NCI-H82 (cell line): ENCODE measurements around the gene LUC7L.
"Not testable (repeated sequence)": the region's sequence is repeated elsewhere in the genome, so short reads cannot be mapped to it uniquely, and the experiment has no call there.

Experiments
- DNase-seq: peaks from one replicate; lab custom pipeline; 2025; lab: John Stamatoyannopoulos, UW

Gene LUC7L

GRCh38 chr16:179211-180092 is 49.8 kb downstream of the LUC7L start:
- peak; percentile 36 for DNase-seq

DNA sequence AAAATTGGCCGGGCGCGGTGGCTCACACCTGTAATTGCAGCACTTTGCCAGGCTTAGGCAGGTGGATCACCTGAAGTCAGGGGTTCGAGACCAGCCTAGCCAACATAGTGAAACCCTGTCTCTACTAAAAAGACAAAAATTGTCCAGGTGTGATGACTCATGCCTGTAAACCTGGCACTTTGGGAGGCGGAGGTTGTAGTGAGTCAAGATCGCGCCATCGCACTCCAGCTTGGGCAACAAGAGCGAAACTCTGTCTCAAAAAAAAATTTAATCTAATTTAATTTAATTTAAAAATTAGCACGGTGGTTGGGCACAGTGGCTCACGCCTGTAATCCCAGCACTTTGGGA is 50.6 kb downstream of the LUC7L start:
- DNase-seq, result no peak

DNA sequence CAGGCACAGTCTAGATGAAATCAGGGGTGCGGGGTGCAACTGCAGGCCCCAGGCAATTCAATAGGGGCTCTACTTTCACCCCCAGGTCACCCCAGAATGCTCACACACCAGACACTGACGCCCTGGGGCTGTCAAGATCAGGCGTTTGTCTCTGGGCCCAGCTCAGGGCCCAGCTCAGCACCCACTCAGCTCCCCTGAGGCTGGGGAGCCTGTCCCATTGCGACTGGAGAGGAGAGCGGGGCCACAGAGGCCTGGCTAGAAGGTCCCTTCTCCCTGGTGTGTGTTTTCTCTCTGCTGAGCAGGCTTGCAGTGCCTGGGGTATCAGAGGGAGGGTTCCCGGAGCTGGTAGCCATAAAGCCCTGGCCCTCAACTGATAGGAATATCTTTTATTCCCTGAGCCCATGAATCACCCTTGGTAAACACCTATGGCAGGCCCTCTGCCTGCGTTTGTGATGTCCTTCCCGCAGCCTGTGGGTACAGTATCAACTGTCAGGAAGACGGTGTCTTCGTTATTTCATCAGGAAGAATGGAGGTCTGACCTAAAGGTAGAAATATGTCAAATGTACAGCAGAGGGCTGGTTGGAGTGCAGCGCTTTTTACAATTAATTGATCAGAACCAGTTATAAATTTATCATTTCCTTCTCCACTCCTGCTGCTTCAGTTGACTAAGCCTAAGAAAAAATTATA is 51.1 kb downstream of the LUC7L start:
- no peak for DNase-seq

DNA sequence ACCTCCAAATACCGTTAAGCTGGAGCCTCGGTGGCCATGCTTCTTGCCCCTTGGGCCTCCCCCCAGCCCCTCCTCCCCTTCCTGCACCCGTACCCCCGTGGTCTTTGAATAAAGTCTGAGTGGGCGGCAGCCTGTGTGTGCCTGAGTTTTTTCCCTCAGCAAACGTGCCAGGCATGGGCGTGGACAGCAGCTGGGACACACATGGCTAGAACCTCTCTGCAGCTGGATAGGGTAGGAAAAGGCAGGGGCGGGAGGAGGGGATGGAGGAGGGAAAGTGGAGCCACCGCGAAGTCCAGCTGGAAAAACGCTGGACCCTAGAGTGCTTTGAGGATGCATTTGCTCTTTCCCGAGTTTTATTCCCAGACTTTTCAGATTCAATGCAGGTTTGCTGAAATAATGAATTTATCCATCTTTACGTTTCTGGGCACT is 51.8 kb downstream of the LUC7L start:
- DNase-seq, result peak; percentile 27

DNA sequence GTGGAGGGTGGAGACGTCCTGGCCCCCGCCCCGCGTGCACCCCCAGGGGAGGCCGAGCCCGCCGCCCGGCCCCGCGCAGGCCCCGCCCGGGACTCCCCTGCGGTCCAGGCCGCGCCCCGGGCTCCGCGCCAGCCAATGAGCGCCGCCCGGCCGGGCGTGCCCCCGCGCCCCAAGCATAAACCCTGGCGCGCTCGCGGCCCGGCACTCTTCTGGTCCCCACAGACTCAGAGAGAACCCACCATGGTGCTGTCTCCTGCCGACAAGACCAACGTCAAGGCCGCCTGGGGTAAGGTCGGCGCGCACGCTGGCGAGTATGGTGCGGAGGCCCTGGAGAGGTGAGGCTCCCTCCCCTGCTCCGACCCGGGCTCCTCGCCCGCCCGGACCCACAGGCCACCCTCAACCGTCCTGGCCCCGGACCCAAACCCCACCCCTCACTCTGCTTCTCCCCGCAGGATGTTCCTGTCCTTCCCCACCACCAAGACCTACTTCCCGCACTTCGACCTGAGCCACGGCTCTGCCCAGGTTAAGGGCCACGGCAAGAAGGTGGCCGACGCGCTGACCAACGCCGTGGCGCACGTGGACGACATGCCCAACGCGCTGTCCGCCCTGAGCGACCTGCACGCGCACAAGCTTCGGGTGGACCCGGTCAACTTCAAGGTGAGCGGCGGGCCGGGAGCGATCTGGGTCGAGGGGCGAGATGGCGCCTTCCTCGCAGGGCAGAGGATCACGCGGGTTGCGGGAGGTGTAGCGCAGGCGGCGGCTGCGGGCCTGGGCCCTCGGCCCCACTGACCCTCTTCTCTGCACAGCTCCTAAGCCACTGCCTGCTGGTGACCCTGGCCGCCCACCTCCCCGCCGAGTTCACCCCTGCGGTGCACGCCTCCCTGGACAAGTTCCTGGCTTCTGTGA is 52.5 kb downstream of the LUC7L start, which contains the start of gene HBA1:
TSS of gene HBA1 (plus strand) at position 204 of the 906 bp plus-strand sequence. CDS start at position 241, 37 bp downstream.
- DNase-seq, result not testable (repeated sequence)

DNA sequence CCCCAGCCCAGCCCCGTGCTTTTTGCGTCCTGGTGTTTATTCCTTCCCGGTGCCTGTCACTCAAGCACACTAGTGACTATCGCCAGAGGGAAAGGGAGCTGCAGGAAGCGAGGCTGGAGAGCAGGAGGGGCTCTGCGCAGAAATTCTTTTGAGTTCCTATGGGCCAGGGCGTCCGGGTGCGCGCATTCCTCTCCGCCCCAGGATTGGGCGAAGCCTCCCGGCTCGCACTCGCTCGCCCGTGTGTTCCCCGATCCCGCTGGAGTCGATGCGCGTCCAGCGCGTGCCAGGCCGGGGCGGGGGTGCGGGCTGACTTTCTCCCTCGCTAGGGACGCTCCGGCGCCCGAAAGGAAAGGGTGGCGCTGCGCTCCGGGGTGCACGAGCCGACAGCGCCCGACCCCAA is 53.2 kb downstream of the LUC7L start:
- not testable (repeated sequence) for DNase-seq

- DNase-seq, result no peak
Measured at GRCh38 chr16:175011-175949, 54.0 kb downstream of the LUC7L start.

DNA sequence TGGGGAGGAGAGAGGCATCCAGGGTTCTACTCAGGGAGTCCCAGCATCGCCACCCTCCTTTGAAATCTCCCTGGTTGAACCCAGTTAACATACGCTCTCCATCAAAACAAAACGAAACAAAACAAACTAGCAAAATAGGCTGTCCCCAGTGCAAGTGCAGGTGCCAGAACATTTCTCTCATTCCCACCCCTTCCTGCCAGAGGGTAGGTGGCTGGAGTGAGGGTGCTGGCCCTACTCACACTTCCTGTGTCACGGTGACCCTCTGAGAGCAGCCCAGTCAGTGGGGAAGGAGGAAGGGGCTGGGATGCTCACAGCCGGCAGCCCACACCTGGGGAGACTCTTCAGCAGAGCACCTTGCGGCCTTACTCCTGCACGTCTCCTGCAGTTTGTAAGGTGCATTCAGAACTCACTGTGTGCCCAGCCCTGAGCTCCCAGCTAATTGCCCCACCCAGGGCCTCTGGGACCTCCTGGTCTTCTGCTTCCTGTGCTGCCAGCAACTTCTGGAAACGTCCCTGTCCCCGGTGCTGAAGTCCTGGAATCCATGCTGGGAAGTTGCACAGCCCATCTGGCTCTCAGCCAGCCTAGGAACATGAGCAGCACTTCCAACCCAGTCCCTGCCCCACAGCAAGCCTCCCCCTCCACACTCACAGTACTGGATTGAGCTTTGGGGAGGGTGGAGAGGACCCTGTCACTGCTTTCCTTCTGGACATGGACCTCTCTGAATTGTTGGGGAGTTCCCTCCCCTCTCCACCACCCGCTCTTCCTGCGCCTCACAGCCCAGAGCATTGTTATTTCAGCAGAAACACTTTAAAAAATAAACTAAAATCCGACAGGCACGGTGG is 55.1 kb downstream of the LUC7L start:
- DNase-seq, result not testable (repeated sequence)

DNA sequence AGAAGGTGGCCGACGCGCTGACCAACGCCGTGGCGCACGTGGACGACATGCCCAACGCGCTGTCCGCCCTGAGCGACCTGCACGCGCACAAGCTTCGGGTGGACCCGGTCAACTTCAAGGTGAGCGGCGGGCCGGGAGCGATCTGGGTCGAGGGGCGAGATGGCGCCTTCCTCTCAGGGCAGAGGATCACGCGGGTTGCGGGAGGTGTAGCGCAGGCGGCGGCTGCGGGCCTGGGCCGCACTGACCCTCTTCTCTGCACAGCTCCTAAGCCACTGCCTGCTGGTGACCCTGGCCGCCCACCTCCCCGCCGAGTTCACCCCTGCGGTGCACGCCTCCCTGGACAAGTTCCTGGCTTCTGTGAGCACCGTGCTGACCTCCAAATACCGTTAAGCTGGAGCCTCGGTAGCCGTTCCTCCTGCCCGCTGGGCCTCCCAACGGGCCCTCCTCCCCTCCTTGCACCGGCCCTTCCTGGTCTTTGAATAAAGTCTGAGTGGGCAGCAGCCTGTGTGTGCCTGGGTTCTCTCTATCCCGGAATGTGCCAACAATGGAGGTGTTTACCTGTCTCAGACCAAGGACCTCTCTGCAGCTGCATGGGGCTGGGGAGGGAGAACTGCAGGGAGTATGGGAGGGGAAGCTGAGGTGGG is 55.9 kb downstream of the LUC7L start:
- not testable (repeated sequence) for DNase-seq

GRCh38 chr16:172374-172941 is 56.8 kb downstream of the LUC7L start, which contains the start of gene HBA2:
Gene HBA2 (plus strand): TSS chr16:172876. CDS start chr16:172913, 37 bp downstream.
- not testable (repeated sequence) for DNase-seq

DNA sequence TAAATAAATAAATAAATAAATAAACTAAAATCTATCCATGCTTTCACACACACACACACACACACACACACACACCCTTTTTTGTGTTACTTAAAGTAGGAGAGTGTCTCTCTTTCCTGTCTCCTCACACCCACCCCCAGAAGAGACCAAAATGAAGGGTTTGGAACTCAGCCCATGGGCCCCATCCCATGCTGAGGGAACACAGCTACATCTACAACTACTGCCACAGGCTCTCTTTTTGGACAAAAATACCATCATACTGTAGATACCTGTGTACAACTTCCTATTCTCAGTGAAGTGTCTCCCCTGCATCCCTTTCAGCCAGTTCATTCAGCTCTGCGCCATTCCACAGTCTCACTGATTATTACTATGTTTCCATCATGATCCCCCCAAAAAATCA is 58.5 kb downstream of the LUC7L start:
- no peak for DNase-seq

DNA sequence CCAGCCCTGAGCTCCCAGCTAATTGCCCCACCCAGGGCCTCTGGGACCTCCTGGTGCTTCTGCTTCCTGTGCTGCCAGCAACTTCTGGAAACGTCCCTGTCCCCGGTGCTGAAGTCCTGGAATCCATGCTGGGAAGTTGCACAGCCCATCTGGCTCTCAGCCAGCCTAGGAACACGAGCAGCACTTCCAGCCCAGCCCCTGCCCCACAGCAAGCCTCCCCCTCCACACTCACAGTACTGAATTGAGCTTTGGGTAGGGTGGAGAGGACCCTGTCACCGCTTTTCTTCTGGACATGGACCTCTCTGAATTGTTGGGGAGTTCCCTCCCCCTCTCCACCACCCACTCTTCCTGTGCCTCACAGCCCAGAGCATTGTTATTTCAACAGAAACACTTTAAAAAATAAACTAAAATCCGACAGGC is 59.2 kb downstream of the LUC7L start:
- not testable (repeated sequence) for DNase-seq

- DNase-seq, result no peak
Measured at GRCh38 chr16:169014-169413, 60.2 kb downstream of the LUC7L start.

- DNase-seq, result peak; percentile 57
Measured at GRCh38 chr16:168424-168823, 60.8 kb downstream of the LUC7L start.

DNA sequence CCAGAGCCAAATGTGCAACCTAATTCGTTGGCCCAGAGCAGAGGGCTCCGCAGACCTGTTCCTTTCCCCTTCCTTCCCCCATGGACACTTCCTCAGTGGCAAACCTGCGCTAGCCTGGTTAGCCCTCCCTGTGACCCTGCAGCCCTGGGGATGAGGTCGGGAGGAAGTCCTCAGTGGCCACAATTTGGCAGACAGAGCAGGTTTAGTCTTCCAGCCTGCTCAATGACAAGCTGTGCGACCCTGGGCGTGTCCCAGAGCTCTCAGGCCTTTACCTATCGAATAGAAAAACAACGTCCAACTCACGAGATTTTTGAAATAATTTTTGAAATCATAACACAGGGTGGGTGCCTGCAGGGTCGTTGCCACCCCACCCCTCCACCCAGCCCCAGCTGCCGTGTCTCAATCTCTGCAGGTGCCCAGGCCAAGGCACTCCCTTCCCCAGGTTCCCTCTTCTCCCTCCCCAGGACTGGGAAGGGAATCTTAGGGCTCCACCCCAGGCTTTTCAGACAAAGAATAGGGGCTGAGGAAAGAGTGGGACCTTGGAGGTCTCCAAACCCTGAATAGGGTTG is 62.0 kb downstream of the LUC7L start:
- no peak for DNase-seq

- no peak for DNase-seq
Measured at GRCh38 chr16:166375-167121, 62.7 kb downstream of the LUC7L start.

DNA sequence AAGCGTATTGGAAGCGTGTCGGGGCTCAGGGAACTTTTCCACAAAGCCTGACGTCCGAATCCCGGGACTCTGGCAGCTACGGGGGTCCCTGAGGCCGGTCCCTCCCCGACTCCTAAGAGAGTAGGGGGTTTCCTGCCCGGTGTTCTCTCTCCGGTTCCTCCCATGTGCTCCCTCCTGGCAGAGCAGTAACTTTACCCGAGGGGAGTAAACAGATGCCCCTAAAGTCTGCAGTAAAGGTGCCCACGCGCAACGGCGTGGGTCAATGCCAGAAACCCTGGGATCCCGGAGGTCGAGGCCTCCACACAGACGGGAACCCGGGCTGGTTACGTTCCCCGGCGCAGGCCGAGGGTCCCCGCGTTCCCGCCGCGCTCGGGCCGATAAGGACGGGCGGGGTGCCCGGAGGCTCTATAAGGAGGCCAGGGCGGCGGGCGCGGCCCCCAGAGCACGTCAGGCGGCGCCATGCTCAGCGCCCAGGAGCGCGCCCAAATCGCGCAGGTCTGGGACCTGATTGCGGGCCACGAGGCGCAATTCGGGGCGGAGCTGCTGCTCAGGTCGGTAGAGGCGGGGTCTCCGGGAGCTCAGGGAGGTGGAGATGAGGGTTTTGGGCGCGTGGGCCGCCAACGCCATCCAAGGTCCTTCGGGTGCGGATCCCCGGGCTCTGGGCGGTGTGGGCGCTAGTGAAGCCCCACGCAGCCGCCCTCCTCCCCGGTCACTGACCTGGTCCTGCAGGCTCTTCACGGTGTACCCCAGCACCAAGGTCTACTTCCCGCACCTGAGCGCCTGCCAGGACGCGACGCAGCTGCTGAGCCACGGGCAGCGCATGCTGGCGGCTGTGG is 63.5 kb downstream of the LUC7L start, which contains the start of gene HBM:
TSS of gene HBM (plus strand) at position 440 of the 836 bp plus-strand sequence. CDS start at position 460, 20 bp downstream.
- DNase-seq, result no peak
